Measurements from ENCODE around the gene OR7C1.
A peak's percentile ranks its signal among the peaks of the same experiment; 100 is the strongest.
"Not testable (repeated sequence)": the region's sequence is repeated elsewhere in the genome, so short reads cannot be mapped to it uniquely, and the experiment has no call there.

Gene OR7C1

GRCh38 chr19:14779151-14779550, 55.8 kb downstream of the OR7C1 start:
- Histone ChIP-seq H3K9me3 (ENCODE audit: severe bottlenecking) (no peaks in the 10 kb centered on the region), H3K4me1 (ENCODE audit: insufficient read depth, poor library complexity, severe bottlenecking) (no peaks in the 10 kb centered on the region), H3K4me3 (ENCODE audit: severe bottlenecking) (no peak overlapping the region), H3K36me3 (ENCODE audit: low read depth) (no peaks in the 10 kb centered on the region), H3K27ac (ENCODE audit: poor library complexity, severe bottlenecking) (no peak overlapping the region), H3K27me3 (ENCODE audit: insufficient read depth, poor library complexity, severe bottlenecking) (no peaks in the 10 kb centered on the region)
- ATAC-seq (ENCODE audit: low read depth) (no peak), DNase-seq (ENCODE audit: low spot score) (peak; percentile 3)
- TF ChIP-seq, protein P1, sequence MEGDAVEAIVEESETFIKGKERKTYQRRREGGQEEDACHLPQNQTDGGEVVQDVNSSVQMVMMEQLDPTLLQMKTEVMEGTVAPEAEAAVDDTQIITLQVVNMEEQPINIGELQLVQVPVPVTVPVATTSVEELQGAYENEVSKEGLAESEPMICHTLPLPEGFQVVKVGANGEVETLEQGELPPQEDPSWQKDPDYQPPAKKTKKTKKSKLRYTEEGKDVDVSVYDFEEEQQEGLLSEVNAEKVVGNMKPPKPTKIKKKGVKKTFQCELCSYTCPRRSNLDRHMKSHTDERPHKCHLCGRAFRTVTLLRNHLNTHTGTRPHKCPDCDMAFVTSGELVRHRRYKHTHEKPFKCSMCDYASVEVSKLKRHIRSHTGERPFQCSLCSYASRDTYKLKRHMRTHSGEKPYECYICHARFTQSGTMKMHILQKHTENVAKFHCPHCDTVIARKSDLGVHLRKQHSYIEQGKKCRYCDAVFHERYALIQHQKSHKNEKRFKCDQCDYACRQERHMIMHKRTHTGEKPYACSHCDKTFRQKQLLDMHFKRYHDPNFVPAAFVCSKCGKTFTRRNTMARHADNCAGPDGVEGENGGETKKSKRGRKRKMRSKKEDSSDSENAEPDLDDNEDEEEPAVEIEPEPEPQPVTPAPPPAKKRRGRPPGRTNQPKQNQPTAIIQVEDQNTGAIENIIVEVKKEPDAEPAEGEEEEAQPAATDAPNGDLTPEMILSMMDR (IDR thresholded peaks at IDR 0.05; ENCODE audit: poor library complexity, severe bottlenecking): no peak

GRCh38 chr19:14778110-14778845, 56.7 kb downstream of the OR7C1 start, which contains the start of gene ADGRE2:
TSS of gene ADGRE2 (minus strand) at chr19:14778560. CDS start at chr19:14776756, 1,804 bp downstream.
- ATAC-seq (ENCODE audit: low read depth); H3K27me3 ChIP-seq (ENCODE audit: insufficient read depth, poor library complexity, severe bottlenecking); H3K27ac ChIP-seq (ENCODE audit: poor library complexity, severe bottlenecking); H3K9me3 ChIP-seq (ENCODE audit: severe bottlenecking); H3K4me3 ChIP-seq (ENCODE audit: severe bottlenecking); H3K4me1 ChIP-seq (ENCODE audit: insufficient read depth, poor library complexity, severe bottlenecking); H3K36me3 ChIP-seq (ENCODE audit: low read depth): not testable (repeated sequence)
- peak; percentile 7 for DNase-seq (ENCODE audit: low spot score)

GRCh38 chr19:14777645-14778044, 57.3 kb downstream of the OR7C1 start:
- not testable (repeated sequence) for DNase-seq (ENCODE audit: low spot score); H3K9me3 ChIP-seq (ENCODE audit: severe bottlenecking); H3K27ac ChIP-seq (ENCODE audit: poor library complexity, severe bottlenecking); H3K27me3 ChIP-seq (ENCODE audit: insufficient read depth, poor library complexity, severe bottlenecking); ATAC-seq (ENCODE audit: low read depth); H3K36me3 ChIP-seq (ENCODE audit: low read depth); H3K4me3 ChIP-seq (ENCODE audit: severe bottlenecking); H3K4me1 ChIP-seq (ENCODE audit: insufficient read depth, poor library complexity, severe bottlenecking)

- no peak overlapping the region for H3K27ac ChIP-seq (ENCODE audit: poor library complexity, severe bottlenecking)
- H3K36me3 ChIP-seq (ENCODE audit: low read depth): no peaks in the 10 kb centered on the region
- H3K4me1 ChIP-seq (ENCODE audit: insufficient read depth, poor library complexity, severe bottlenecking): no peaks in the 10 kb centered on the region
- TF ChIP-seq, protein P1 (IDR thresholded peaks at IDR 0.05; ENCODE audit: poor library complexity, severe bottlenecking): no peak
- H3K9me3 ChIP-seq (ENCODE audit: severe bottlenecking): no peaks in the 10 kb centered on the region
- peak overlapping the region; percentile 35 for H3K4me3 ChIP-seq (ENCODE audit: severe bottlenecking)
- ATAC-seq (ENCODE audit: low read depth) (no peak), DNase-seq (ENCODE audit: low spot score) (peak; percentile 15)
- no peaks in the 10 kb centered on the region for H3K27me3 ChIP-seq (ENCODE audit: insufficient read depth, poor library complexity, severe bottlenecking)
Measured at GRCh38 chr19:14775869-14776586, 59.0 kb downstream of the OR7C1 start.

DNA sequence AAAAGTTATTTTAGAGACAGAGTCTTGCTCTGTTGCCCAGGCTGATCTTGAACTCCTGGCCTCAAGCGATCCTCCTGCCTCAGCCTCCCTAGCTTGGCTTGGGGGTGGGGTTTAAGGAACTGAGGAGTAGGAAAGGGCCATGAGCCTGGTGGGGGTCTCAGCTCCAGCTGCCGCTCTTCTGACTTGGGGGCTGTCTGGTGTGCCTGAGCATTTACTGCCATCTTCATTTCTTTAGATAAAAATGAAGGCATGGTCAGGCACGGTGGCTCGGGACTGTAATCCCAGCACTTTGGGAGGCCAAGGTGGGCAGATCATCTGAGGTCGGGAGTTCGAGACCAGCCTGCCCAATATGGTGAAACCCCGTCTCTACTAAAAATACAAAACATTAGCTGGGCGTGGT, 59.7 kb downstream of the OR7C1 start:
- peak; percentile 15 for DNase-seq (ENCODE audit: low spot score)
- not testable (repeated sequence) for ATAC-seq (ENCODE audit: low read depth); H3K27ac ChIP-seq (ENCODE audit: poor library complexity, severe bottlenecking); H3K36me3 ChIP-seq (ENCODE audit: low read depth); H3K4me1 ChIP-seq (ENCODE audit: insufficient read depth, poor library complexity, severe bottlenecking); H3K4me3 ChIP-seq (ENCODE audit: severe bottlenecking); H3K9me3 ChIP-seq (ENCODE audit: severe bottlenecking); H3K27me3 ChIP-seq (ENCODE audit: insufficient read depth, poor library complexity, severe bottlenecking)

- Histone ChIP-seq H3K27me3 (ENCODE audit: insufficient read depth, poor library complexity, severe bottlenecking) (no peaks in the 10 kb centered on the region), H3K9me3 (ENCODE audit: severe bottlenecking) (no peaks in the 10 kb centered on the region), H3K4me1 (ENCODE audit: insufficient read depth, poor library complexity, severe bottlenecking) (no peaks in the 10 kb centered on the region), H3K4me3 (ENCODE audit: severe bottlenecking) (no peak overlapping the region), H3K27ac (ENCODE audit: poor library complexity, severe bottlenecking) (no peak overlapping the region), H3K36me3 (ENCODE audit: low read depth) (no peaks in the 10 kb centered on the region)
- TF ChIP-seq, protein P1 (IDR thresholded peaks at IDR 0.05; ENCODE audit: poor library complexity, severe bottlenecking): no peak
- ATAC-seq (ENCODE audit: low read depth) (no peak), DNase-seq (ENCODE audit: low spot score) (peak; percentile 6)
Measured at GRCh38 chr19:14774373-14774772, 60.6 kb downstream of the OR7C1 start.

DNA sequence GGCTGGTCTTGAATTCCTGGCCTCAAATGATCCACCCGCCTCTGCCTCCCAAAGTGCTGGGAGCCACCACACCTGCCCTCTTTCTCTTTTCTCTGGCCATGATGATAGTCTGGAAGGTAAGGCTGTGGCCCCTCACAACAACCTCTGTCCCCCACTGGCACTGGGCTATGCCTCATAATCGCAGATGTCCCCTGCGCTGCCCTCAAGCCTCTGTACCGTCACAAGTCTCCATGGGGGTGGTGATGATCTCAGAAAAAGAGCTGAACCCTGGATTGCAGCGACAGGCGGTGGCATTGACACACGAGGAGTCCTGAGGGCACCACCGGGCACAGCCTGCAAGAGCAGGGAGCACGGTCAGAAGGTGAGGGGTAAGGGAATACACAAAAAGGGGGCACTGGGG, 61.3 kb downstream of the OR7C1 start:
- not testable (repeated sequence) for H3K4me1 ChIP-seq (ENCODE audit: insufficient read depth, poor library complexity, severe bottlenecking); H3K27ac ChIP-seq (ENCODE audit: poor library complexity, severe bottlenecking); ATAC-seq (ENCODE audit: low read depth); H3K36me3 ChIP-seq (ENCODE audit: low read depth); H3K27me3 ChIP-seq (ENCODE audit: insufficient read depth, poor library complexity, severe bottlenecking); H3K9me3 ChIP-seq (ENCODE audit: severe bottlenecking); H3K4me3 ChIP-seq (ENCODE audit: severe bottlenecking)
- DNase-seq (ENCODE audit: low spot score): peak; percentile 14
